Kidney (tissue), 14 donors: ENCODE results near the gene ADGRA1. TPM values are rescaled to one million over a fixed set of nuclear protein-coding genes. Genes with fewer than 3 reads are reported as not detected.

Experiments
- DNase-seq, 5 donors: peaks; one replicate each; pipeline ENCODE4 v3.0.0-alpha.2; 2013 to 2020
- FAIRE-seq: peaks from 2 replicates; lab custom pipeline; 2012; peaks lifted over from hg19 to GRCh38; lab: Jason Lieb, UNC
- H3K27ac ChIP-seq, 2 donors: one replicate each; pipeline ENCODE4 v1.7.0; 2013; ENCODE audit warnings: low read depth in 2 of 2, low read length in 2 of 2, inconsistent platforms in 1 of 2
- H3K27me3 ChIP-seq: one replicate; pipeline ENCODE4 v1.7.1; 2013; ENCODE audit warnings: low read length, inconsistent platforms; ENCODE audit not compliant: control insufficient read depth, insufficient read depth
- H3K36me3 ChIP-seq, 3 donors: one replicate each; pipeline versions ENCODE4 v1.7.0 to v1.7.1; 2013; ENCODE audit warnings: low read length in 3 of 3, control low read depth in 1 of 3, inconsistent platforms in 1 of 3; ENCODE audit not compliant: insufficient read depth in 3 of 3, control insufficient read depth in 2 of 3
- H3K4me1 ChIP-seq, 3 donors: one replicate each; pipeline versions ENCODE4 v1.7.0 to v1.7.1; 2013; ENCODE audit warnings: low read length in 3 of 3, inconsistent platforms in 1 of 3, low read depth in 1 of 3; ENCODE audit not compliant: control insufficient read depth in 2 of 3, insufficient read depth in 2 of 3
- H3K4me3 ChIP-seq, 3 donors: one replicate each; pipeline versions ENCODE4 v1.7.0 to v1.8.1; 2013; ENCODE audit warnings: low read length in 3 of 3, control low read depth in 1 of 3, inconsistent platforms in 1 of 3
- H3K9ac ChIP-seq, 3 donors: one replicate each; pipeline versions ENCODE4 v1.7.0 to v1.7.1; 2013; ENCODE audit warnings: low read length in 3 of 3, control low read depth in 1 of 3, inconsistent platforms in 1 of 3
- H3K9me3 ChIP-seq, 3 donors: one replicate each; pipeline versions ENCODE4 v1.7.0 to v1.7.1; 2013; ENCODE audit warnings: low read length in 3 of 3, control low read depth in 1 of 3, inconsistent platforms in 1 of 3; ENCODE audit not compliant: control insufficient read depth in 2 of 3, insufficient read depth in 1 of 3
- intact Hi-C: fragments of 100-400 bp; cut with DNase I; formaldehyde crosslinking; loops from one replicate; pipeline ENCODE4 v1.11.1; 2022
- polyA plus RNA-seq: library from polyadenylated mRNA; stranded (reverse); fragments of 350-450 nt; fragmentation: Illumina TruSeq; extraction: RNeasy Lipid Tissue Mini Kit (QIAGEN cat#74804); gene quantifications from one replicate; pipeline ENCODE4 v1.2.3, GENCODE V29; 2014; ENCODE audit warnings: low read depth, low replicate concordance; ENCODE audit not compliant: insufficient read depth
- total RNA-seq: library from RNA; stranded (reverse); fragmentation: NEBNext Ultra II Directional; extraction: Animal tissue kit (Norgen Biotek cat#: 25700); gene quantifications from one replicate; pipeline ENCODE4 v1.2.1, GENCODE V29; 2021
- TF ChIP-seq, protein P1 (sequence below): IDR thresholded peaks from 3 replicates; pipeline ENCODE4 v1.5.1; 2012; ENCODE audit warnings: mild to moderate bottlenecking, moderate library complexity, borderline replicate concordance; ENCODE audit not compliant: insufficient read depth; ENCODE audit errors: extremely low read depth
- donor health status: control.
- donor health status: control.
- donor health status: control.
- donor health status: control.
- donor health status: control.
- donor health status: DM: yes; HTN: yes; CAD: no.
- donor health status: Normal renal cell carcinoma (clear cell type).

The ADGRA1 gene
- total and polyA plus RNA-seq, 2 donors from 2014 or later, result 0.91 to 1.1 TPM

DNA sequence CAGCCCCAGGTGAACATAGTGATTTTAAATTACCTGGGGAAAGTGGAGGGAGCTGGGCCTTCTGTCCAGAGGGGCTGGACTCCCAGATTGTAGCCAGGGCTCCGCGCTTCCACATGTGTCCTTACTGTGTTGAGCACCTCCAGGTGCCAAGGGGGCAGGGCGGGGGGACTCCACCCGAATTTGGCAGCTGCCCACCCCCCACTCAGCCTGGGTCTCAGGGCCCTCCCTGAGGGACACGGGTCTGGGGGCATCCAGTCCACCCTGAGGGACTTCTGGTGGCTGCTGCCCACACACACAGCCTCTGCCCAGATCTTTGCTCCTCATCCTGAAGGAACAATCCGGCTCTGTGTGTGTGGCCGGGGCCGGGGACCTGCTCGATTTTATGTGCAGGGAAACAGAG, 28.2 kb upstream of the ADGRA1 start:
- DNase-seq, result no peak
- H3K4me3 ChIP-seq, result no peak overlapping the region
- no peaks in the 10 kb centered on the region for H3K4me1 ChIP-seq
- H3K27me3 ChIP-seq, result no peaks in the 10 kb centered on the region
- H3K27ac ChIP-seq, result no peak overlapping the region
- no peaks in the 10 kb centered on the region for H3K36me3 ChIP-seq
- FAIRE-seq, result no peak
- TF ChIP-seq, protein P1, sequence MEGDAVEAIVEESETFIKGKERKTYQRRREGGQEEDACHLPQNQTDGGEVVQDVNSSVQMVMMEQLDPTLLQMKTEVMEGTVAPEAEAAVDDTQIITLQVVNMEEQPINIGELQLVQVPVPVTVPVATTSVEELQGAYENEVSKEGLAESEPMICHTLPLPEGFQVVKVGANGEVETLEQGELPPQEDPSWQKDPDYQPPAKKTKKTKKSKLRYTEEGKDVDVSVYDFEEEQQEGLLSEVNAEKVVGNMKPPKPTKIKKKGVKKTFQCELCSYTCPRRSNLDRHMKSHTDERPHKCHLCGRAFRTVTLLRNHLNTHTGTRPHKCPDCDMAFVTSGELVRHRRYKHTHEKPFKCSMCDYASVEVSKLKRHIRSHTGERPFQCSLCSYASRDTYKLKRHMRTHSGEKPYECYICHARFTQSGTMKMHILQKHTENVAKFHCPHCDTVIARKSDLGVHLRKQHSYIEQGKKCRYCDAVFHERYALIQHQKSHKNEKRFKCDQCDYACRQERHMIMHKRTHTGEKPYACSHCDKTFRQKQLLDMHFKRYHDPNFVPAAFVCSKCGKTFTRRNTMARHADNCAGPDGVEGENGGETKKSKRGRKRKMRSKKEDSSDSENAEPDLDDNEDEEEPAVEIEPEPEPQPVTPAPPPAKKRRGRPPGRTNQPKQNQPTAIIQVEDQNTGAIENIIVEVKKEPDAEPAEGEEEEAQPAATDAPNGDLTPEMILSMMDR, result no peak
- H3K9me3 ChIP-seq, result peaks cover 0 to under 1% (median 0%) of the 10 kb centered on the region in 3 donors
- H3K9ac ChIP-seq, result no peak overlapping the region
- intact Hi-C loops, result no loop called here

DNA sequence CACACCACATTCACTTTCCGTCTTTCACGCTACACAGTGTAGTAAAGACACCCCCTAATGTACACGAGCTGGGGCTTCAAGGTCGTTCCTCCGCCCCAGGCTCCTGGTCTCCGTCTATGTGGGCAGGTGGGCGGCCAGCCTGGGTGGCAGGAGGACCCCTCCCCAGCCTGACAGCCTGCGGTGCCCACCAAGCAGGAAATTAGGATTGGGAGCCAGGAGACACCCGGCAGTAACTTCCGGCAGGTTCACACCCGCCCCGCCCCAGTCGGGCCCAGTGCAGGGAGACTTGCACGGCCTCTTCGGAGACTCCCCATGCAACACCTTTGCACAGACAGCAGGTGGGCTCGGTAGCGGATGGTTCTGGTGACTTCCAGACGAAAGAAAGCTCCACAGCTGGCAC, 27.7 kb upstream of the ADGRA1 start:
- H3K27me3 ChIP-seq, result no peaks in the 10 kb centered on the region

DNA sequence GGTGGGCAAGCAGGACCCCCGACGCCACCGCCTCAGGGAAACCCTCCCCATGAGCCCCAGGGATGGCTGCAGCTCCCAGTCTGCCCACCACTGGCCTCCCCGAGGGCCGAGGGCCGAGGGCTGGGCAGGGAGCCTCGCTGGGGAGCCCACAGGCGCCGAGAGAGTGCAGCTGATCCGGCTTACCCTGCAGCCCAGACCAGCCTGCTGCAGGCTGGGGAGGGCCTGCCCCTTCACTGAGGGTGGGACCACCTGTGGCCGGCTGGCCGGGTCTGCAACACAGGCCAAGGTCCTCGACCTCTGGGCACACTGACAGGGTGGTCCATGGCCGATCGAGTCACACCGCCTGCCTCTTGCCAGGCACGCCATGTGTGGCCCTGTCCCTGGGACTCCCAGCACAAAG, 27.3 kb upstream of the ADGRA1 start:
- no peak overlapping the region for H3K9ac ChIP-seq
- H3K36me3 ChIP-seq, result no peaks in the 10 kb centered on the region
- intact Hi-C loops, result no loop called here
- H3K4me3 ChIP-seq, result no peak overlapping the region
- no peak for DNase-seq
- TF ChIP-seq, protein P1, result no peak
- no peak overlapping the region for H3K27ac ChIP-seq
- no peaks in the 10 kb centered on the region for H3K4me1 ChIP-seq
- no peaks in the 10 kb centered on the region for H3K27me3 ChIP-seq
- FAIRE-seq, result no peak
- H3K9me3 ChIP-seq, result no peaks in the 10 kb centered on the region

More for the DNA sequence above, 27.7 kb upstream of the ADGRA1 start:
- FAIRE-seq, result no peak
- no peak for DNase-seq
- Histone ChIP-seq H3K4me3 (no peak overlapping the region), H3K4me1 (no peaks in the 10 kb centered on the region), H3K36me3 (no peaks in the 10 kb centered on the region), H3K9me3 (no peaks in the 10 kb centered on the region), H3K9ac (no peak overlapping the region), H3K27ac (no peak overlapping the region)
- intact Hi-C loops, result no loop called here
- TF ChIP-seq, protein P1, result no peak

DNA sequence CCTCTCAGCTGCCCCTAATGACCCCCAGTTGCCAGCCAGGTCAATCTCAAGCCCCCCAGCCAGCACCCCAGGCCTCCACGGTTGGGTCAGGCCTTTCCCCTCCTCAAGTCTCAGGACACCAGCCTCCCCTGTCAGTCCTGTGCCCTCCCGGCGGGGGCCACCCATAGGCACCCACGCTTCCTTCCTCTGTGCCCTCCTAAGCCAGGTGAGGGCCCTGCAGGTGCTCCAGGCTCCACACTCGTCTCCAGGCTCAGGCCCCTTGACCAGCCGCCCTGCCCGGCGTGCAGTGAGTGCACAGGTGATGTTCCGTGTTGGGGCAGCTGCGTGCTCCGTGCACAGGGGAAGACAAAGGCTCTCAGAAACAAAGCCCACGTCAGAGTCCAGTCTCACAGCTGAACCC, 26.8 kb upstream of the ADGRA1 start:
- DNase-seq, result no peak
- TF ChIP-seq, protein P1, result no peak
- H3K27ac ChIP-seq, result no peak overlapping the region
- H3K4me1 ChIP-seq, result no peaks in the 10 kb centered on the region
- no peaks in the 10 kb centered on the region for H3K9me3 ChIP-seq
- H3K36me3 ChIP-seq, result no peaks in the 10 kb centered on the region
- intact Hi-C loops, result no loop called here
- H3K9ac ChIP-seq, result no peak overlapping the region
- H3K4me3 ChIP-seq, result no peak overlapping the region
- FAIRE-seq, result no peak
- H3K27me3 ChIP-seq, result no peaks in the 10 kb centered on the region
